ENCODE results near the gene GNB1L.

DNA sequence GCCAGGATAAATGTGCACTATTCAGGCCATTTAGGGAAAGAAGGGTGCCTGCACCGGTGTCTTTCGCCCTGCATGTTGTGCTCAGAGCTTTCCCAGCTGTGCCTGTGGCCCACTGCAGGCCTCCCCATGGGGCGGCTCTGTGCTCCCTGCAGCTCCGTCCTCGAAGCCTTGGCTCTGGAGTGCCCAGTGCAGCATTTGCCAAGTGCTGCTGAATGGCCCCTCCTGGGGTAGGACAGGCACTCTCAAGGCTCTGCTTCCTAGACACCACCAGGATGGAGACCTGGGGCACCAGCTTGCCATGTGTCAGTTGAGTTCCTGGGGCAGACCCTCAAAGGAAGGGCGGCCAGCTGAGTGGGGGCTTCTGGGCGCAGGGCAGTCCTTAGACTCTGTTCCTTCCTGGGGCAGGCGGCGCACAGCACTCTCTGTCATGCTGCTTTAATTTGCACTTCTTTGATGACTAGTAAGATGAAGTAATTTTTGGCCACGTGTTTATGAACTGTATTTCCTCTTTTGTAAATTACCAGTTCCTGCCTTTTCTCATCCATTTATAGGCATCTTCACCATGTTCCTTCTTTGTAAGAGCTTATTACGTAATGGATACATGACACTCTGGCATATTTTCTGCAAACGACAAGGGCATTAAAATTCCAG, 32.1 kb upstream of the GNB1L start:
- TF ChIP-seq POLR2AphosphoS5 (IDR thresholded peaks at IDR 0.05; ENCODE audit: borderline replicate concordance, low read depth, low read length) (no peak), EZH2 (IDR thresholded peaks at IDR 0.05) (no peak)

Measured in SK-N-MC (cell line).